HepG2 (cell line): ENCODE results near the gene PLS1. TPM values are rescaled to one million over a fixed set of nuclear protein-coding genes. Genes with fewer than 3 reads are reported as not detected.
"Not testable (repeated sequence)": the region's sequence is repeated elsewhere in the genome, so short reads cannot be mapped to it uniquely, and the experiment has no call there.

Experiments
- ATAC-seq: fragments of 200-7000 bp; cut with Tn5 transposase; 3 replicates; pipeline ENCODE4 v1.9.1; 2020; ENCODE audit warnings: mild to moderate bottlenecking, moderate library complexity
- BruUV-seq: library from RNA; stranded (reverse); fragments of 400-500 nt; replicated peaks from 2 replicates; lab custom pipeline; 2021; lab: Mats Ljungman, UMichigan
- CTCF ChIA-PET: fragments of 300-600 bp; formaldehyde crosslinking; extraction: SDS; loops from one replicate; lab custom pipeline; 2021; ENCODE audit warnings: low total read pairs, inconsistent platforms, low intra/inter-chr PET ratio; lab: Yijun Ruan, JAX
- POLR2A ChIA-PET: fragments of 350-600 bp; sonication (Branson Sonifier 250); formaldehyde crosslinking; loops from one replicate; lab custom pipeline; 2020; ENCODE audit warnings: antibody characterized with exemption, inconsistent platforms; lab: Yijun Ruan, JAX
- DNase-seq: peaks from one replicate; pipeline ENCODE4 v3.0.0-alpha.2; 2015; ENCODE audit warnings: low spot score
- FAIRE-seq: peaks from 3 replicates; lab custom pipeline; 2011; peaks lifted over from hg19 to GRCh38; lab: Jason Lieb, UNC
- H2AFZ ChIP-seq: one replicate; pipeline ENCODE4 v1.6.1; 2011; ENCODE audit warnings: low read length, inconsistent platforms
- H3K27ac ChIP-seq: fragments of 300-600 bp; 3 replicates; pipeline ENCODE4 v1.8.0; 2011; ENCODE audit warnings: mixed run types, mild to moderate bottlenecking, mixed read lengths, low read length, inconsistent platforms; ENCODE audit not compliant: insufficient read depth; ENCODE audit errors: extremely low read length
- H3K27me3 ChIP-seq, 2 experiments: fragments of 200-600 bp in 1 of 2; 2 replicates in 1 of 2; 3 replicates in 1 of 2; pipeline versions ENCODE4 v1.6.0 to v1.8.0; 2011; ENCODE audit warnings: low read length in 2 of 2, mild to moderate bottlenecking in 2 of 2, moderate library complexity in 2 of 2, inconsistent platforms in 1 of 2; ENCODE audit not compliant: insufficient read depth in 2 of 2, control insufficient read depth in 1 of 2
- H3K36me3 ChIP-seq, 2 experiments: fragments of 200-600 bp in 1 of 2; replicated peaks in 1 of 2; 2 replicates in 1 of 2; 3 replicates in 1 of 2; pipeline versions ENCODE4 v1.5.1 to v1.8.0; 2011; ENCODE audit warnings: low read length in 2 of 2, inconsistent platforms in 1 of 2; ENCODE audit not compliant: insufficient read depth in 2 of 2, control insufficient read depth in 1 of 2
- H3K4me1 ChIP-seq: 2 replicates; pipeline ENCODE4 v1.5.1; 2012; ENCODE audit warnings: low read length, inconsistent platforms; ENCODE audit not compliant: insufficient read depth
- H3K4me2 ChIP-seq: 2 replicates; pipeline ENCODE4 v1.6.0; 2011; ENCODE audit warnings: low read depth, low read length, inconsistent platforms
- H3K4me3 ChIP-seq, 3 experiments: fragments of 200-600 bp in 1 of 3; sonication (generic), shearing (Covaris generic) in 1 of 3; replicated peaks in 1 of 3; 2 replicates each; pipeline ENCODE4 v1.5.1; 2011 to 2016; ENCODE audit warnings: low read length in 3 of 3, inconsistent platforms in 2 of 3, low read depth in 2 of 3, mild to moderate bottlenecking in 2 of 3, control low read depth in 1 of 3, mixed read lengths in 1 of 3; ENCODE audit not compliant: insufficient read depth in 1 of 3
- H3K79me2 ChIP-seq: one replicate; pipeline ENCODE4 v1.6.1; 2011; ENCODE audit warnings: low read length, inconsistent platforms; ENCODE audit not compliant: insufficient read depth
- H3K9ac ChIP-seq: 2 replicates; pipeline ENCODE4 v1.6.0; 2011; ENCODE audit warnings: mild to moderate bottlenecking, low read depth, low read length, inconsistent platforms; ENCODE audit not compliant: insufficient read depth
- H3K9me3 ChIP-seq: 2 replicates; pipeline ENCODE4 v1.5.1; 2012; ENCODE audit warnings: mild to moderate bottlenecking, low read length
- H4K20me1 ChIP-seq: 2 replicates; pipeline ENCODE4 v1.6.0; 2011; ENCODE audit warnings: inconsistent platforms, mild to moderate bottlenecking, low read length, moderate library complexity; ENCODE audit not compliant: insufficient read depth
- HIVEP1 ChIP-seq: sonication (generic); formaldehyde crosslinking; IDR thresholded peaks from 2 replicates; pipeline ENCODE4 v1.4.0; 2020; ENCODE audit warnings: mild to moderate bottlenecking, missing genetic modification reagents
- MXI1 ChIP-seq: IDR thresholded peaks from 3 replicates; pipeline ENCODE4 v1.6.1; 2012; ENCODE audit warnings: low read depth, low read length, inconsistent platforms, borderline replicate concordance
- WGBS: methylation state at CpG from one replicate; pipeline ENCODE4 v1.1.6; 2017; ENCODE audit warnings: low lambda C conversion rate; 5-methylcytosine and 5-hydroxymethylcytosine counted together
- in situ Hi-C: cut with HindIII; loops from 2 replicates; pipeline ENCODE4 v1.10.0; 2017; ENCODE audit warnings: low pct_unique_long_range_greater_than_20kb; ENCODE audit not compliant: extremely low pct_ligation_motif_present
- intact Hi-C: fragments of 100-400 bp; cut with micrococcal nuclease; formaldehyde crosslinking; loops from one replicate; pipeline ENCODE4 v1.10.0; 2022; ENCODE audit not compliant: unreplicated experiment
- polyA plus RNA-seq, 8 experiments: library from polyadenylated mRNA; depleted of rRNA in 3 of 8; stranded (reverse) in 7 of 8; unstranded in 1 of 8; fragments of >200 nt; fragmentation: Illumina TruSeq in 4 of 8; extraction: Trizol in 4 of 8; gene quantifications; 2 replicates each; pipeline versions ENCODE4 v1.2.1 to v1.2.3, GENCODE V29; 2011 to 2016; ENCODE audit warnings: low read depth in 4 of 8, missing spikeins in 1 of 8, mixed read lengths in 1 of 8; ENCODE audit not compliant: insufficient read depth in 1 of 8
- total RNA-seq, 5 experiments: library from RNA; depleted of rRNA; stranded (reverse); fragments of >200 nt; fragmentation: Illumina TruSeq; extraction: Trizol; gene quantifications; 2 replicates each; pipeline ENCODE4 v1.2.3, GENCODE V29; 2016; ENCODE audit warnings: low read depth in 1 of 5

PLS1 gene
- total and polyA plus RNA-seq, 2 of the 13 experiments (the other 11 are each of a cell fraction or from before 2014, with no cell fraction given): 11.2 to 21.1 TPM

DNA sequence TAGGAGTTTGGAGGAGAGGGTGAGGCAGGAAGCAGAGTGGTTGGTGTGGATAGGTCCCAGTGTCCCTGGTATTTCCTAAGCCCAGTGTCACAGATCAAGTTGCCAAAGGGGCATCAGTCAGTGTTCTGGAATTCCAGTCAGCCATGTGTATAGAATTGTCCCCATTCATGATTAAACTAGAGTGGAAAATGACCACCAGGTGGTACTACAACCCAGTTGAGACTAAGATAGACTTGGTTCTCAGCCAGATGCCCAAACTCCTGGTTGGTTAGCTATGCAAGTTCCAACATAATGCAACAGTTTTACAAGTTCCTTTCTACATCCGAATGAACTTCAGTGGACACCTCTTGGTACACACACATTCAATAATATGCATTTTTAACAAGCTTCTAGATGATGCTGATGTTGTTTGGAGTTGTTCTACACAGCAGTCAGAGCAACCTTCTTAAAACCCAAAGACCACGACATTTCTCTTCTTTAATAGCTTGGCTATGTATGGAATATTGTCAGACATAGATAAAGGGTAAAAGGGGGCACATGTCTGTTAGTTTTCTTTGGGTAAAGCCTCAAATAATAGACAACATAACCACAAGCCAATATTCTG, 9.3 kb upstream of the PLS1 start (continued):
- peak; percentile 51; the same call in 1 of the 3 replicates for TF ChIP-seq MXI1
- TF ChIP-seq, all 625 proteins: peak for 21

DNA sequence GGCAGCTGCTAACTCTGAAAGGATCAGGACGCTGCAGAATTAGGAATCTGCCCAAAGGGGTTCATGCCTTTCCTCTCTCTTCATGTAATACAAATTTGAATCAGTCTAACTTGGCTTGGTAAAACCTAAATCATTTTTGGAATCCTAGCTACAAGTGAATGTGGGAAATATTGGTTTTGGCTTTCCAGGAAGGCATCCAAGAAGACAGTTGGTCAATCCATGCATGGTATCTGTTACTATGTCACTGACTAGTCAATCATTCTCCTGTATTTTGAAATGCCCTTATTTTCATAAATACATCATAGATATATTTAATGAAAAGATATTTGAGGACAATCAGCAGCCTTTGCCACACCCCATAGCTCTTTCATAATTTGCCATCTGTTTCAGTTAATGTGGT, 7.5 kb upstream of the PLS1 start:
- intact Hi-C loops (loop anchor here (10.0 kb wide), 1 partner anchor 236 kb away; no protein-coding TSS in a partner anchor), in situ Hi-C loops (loop anchor here (5.0 kb wide), 1 partner anchor 94 kb away; no protein-coding TSS in a partner anchor)
- no peak overlapping the region for H3K4me2 ChIP-seq
- H3K9ac ChIP-seq: no peak overlapping the region
- no TSS peak for BruUV-seq
- no peaks in the 10 kb centered on the region for H4K20me1 ChIP-seq
- no peaks in the 10 kb centered on the region for H3K36me3 ChIP-seq
- DNase-seq: no peak
- ATAC-seq: no peak
- no peaks in the 10 kb centered on the region; a peak in 2 of 5 replicates for H3K27me3 ChIP-seq
- H2AFZ ChIP-seq: no peak overlapping the region
- no peak overlapping the region for H3K27ac ChIP-seq
- POLR2A ChIA-PET: no interaction called here
- H3K9me3 ChIP-seq: no peaks in the 10 kb centered on the region
- H3K4me3 ChIP-seq: no peak overlapping the region
- no peak for TF ChIP-seq HIVEP1 (CRISPR knock-in tag)
- H3K79me2 ChIP-seq: no peaks in the 10 kb centered on the region
- no peaks in the 10 kb centered on the region for H3K4me1 ChIP-seq
- 81% methylated on average over 1 of the region's 1 CpG for WGBS
- no peak for FAIRE-seq
- CTCF ChIA-PET: no interaction called here

DNA sequence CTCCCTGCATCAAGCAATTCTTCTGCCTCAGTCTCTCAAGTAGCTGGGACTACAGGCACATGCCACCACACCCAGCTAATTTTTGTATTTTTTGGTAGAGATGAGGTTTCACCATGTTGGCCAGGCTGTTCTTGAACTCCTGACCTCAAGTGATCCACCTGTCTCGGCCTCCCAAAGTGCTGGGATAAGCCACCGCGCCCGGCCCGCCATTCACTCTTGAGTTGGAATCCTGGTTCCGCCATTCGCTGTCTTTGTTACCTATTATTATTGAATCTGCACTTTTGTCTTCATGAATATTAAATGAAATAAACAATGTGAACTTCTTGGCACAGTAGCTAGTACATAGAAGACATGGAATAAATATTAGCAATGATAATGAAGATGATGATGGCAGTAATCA, 3.9 kb upstream of the PLS1 start:
- H3K9ac ChIP-seq, FAIRE-seq, H3K36me3 ChIP-seq, H3K27me3 ChIP-seq, in situ Hi-C loops, ATAC-seq, H3K4me3 ChIP-seq, intact Hi-C loops, H3K79me2 ChIP-seq, H3K9me3 ChIP-seq, BruUV-seq, DNase-seq, CTCF ChIA-PET, H3K27ac ChIP-seq, H2AFZ ChIP-seq, H3K4me2 ChIP-seq, H4K20me1 ChIP-seq: not testable (repeated sequence)
- H3K4me1 ChIP-seq: peaks cover 14% of the 10 kb centered on the region
- POLR2A ChIA-PET: interaction anchor here (1.6 kb wide), 1 partner anchor 14 kb away, joined by 5 read pairs; the partner anchor contains the start of gene ATR
- 93% methylated on average over 7 of the region's 7 CpGs for WGBS
